Activated effector memory CD4-positive, alpha-beta T cell treated with Interleukin-2 at 50 U/mL for 16 hours (primary cell): ENCODE data around the gene NUDT17.
A peak's percentile ranks its signal among the peaks of the same experiment; 100 is the strongest.
"Not testable (repeated sequence)": the region's sequence is repeated elsewhere in the genome, so short reads cannot be mapped to it uniquely, and the experiment has no call there.

ENCODE experiments used
- DNase-seq: peaks from one replicate; pipeline ENCODE4 v3.0.0-alpha.2; 2020

The NUDT17 gene

GRCh38 chr1:145845514-145846161 lies at the start of gene NUDT17:
Gene NUDT17, plus strand, starts transcription at chr1:145845630. Its CDS starts 11 bp downstream, at chr1:145845641.
- DNase-seq, result peak; percentile 66

- no peak for DNase-seq
These were observed 48.7 kb upstream of the NUDT17 start for GRCh38 chr1:145796753-145797152.

- no peak for DNase-seq
These were observed 45.6 kb upstream of the NUDT17 start for GRCh38 chr1:145799806-145800205.

GRCh38 chr1:145804235-145805045 lies 41.0 kb upstream of the NUDT17 start:
- no peak for DNase-seq

GRCh38 chr1:145805057-145805456 lies 40.4 kb upstream of the NUDT17 start:
- no peak for DNase-seq

GRCh38 chr1:145806408-145806807 lies 39.0 kb upstream of the NUDT17 start:
- DNase-seq, result no peak

GRCh38 chr1:145806844-145807243 lies 38.6 kb upstream of the NUDT17 start:
- no peak for DNase-seq

GRCh38 chr1:145812977-145813810 lies 32.2 kb upstream of the NUDT17 start:
- not testable (repeated sequence) for DNase-seq

- DNase-seq, result not testable (repeated sequence)
These were observed 27.3 kb upstream of the NUDT17 start for GRCh38 chr1:145818095-145818494.

- not testable (repeated sequence) for DNase-seq
These were observed 22.6 kb upstream of the NUDT17 start for GRCh38 chr1:145822779-145823331.

GRCh38 chr1:145823565-145824498 lies 21.6 kb upstream of the NUDT17 start, which contains the start of the genes POLR3C and RNF115:
Gene POLR3C, plus strand, starts transcription at chr1:145824200. Its CDS starts 1,577 bp downstream, at chr1:145825777.
Gene RNF115, minus strand, starts transcription at chr1:145824095. Its CDS starts 222 bp downstream, at chr1:145823873.
- DNase-seq, result peak; percentile 84

GRCh38 chr1:145824499-145824842 lies 21.0 kb upstream of the NUDT17 start:
- DNase-seq, result no peak

- DNase-seq, result no peak
These were observed 19.4 kb upstream of the NUDT17 start for GRCh38 chr1:145826030-145826429.

- no peak for DNase-seq
These were observed 17.5 kb upstream of the NUDT17 start for GRCh38 chr1:145827966-145828365.

- no peak for DNase-seq
These were observed 16.9 kb upstream of the NUDT17 start for GRCh38 chr1:145828367-145829026.

GRCh38 chr1:145830810-145831209 lies 14.6 kb upstream of the NUDT17 start:
- DNase-seq, result not testable (repeated sequence)

- DNase-seq, result no peak
These were observed 7.8 kb upstream of the NUDT17 start for GRCh38 chr1:145837656-145838055.

GRCh38 chr1:145843031-145843430 lies 2.4 kb upstream of the NUDT17 start:
- no peak for DNase-seq

- DNase-seq, result no peak
These were observed 301 bp upstream of the NUDT17 start for GRCh38 chr1:145845144-145845513.

- no peak for DNase-seq
These were observed 777 bp downstream of the NUDT17 start for GRCh38 chr1:145846201-145846612.

GRCh38 chr1:145847827-145848226 lies 2.4 kb downstream of the NUDT17 start:
- no peak for DNase-seq
